HG02763 (cell line): ENCODE data around the gene ROCK2.

Experiments used
- ATAC-seq: cut with Tn5 transposase; IDR thresholded peaks from one replicate; pipeline ENCODE4 v1.9.1; 2021; ENCODE audit warnings: mild to moderate bottlenecking, moderate library complexity; ENCODE audit not compliant: unreplicated experiment

ROCK2 gene

DNA sequence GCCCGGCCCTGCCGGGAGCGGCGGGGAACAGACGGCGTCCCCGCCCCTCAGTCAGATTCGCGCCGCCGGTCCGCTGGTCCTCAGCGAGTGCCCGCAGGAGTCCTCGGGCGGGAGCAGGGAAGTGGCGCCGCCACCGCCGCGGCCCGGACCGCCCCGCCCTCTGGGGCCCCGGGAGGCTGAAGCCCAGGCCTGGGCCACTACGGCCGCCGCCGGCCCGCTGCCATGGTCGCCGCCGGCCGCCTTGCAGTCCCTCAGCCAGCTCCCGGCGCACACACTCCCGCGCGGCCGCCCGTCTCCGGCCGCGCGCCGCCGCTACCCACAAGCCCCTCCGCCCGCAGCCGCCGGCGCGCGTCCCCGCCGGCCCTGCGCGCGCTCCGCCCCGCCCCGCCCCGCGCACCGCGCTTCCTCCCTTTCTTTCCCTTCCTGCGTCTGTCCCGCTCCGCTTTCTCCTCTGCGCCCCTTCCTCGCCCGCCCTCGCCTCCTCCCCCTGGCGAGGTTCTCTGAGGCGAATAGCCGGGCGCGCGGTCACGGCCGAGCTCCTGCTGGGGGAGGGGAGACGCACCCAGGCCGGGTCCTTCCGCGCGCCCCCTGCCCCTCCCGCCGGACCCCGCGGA lies at the start of gene ROCK2:
Gene ROCK2, minus strand, starts transcription at position 295 of the 614 bp plus-strand sequence. CDS start 500 bp downstream, outside the sequence.
- peak; percentile 61 for ATAC-seq

GRCh38 chr2:11393711-11394236 lies 49.3 kb upstream of the ROCK2 start:
- ATAC-seq, result no peak

- ATAC-seq, result no peak
Measured at GRCh38 chr2:11391942-11392266, 47.5 kb upstream of the ROCK2 start.

GRCh38 chr2:11390399-11390658 lies 45.9 kb upstream of the ROCK2 start:
- no peak for ATAC-seq

DNA sequence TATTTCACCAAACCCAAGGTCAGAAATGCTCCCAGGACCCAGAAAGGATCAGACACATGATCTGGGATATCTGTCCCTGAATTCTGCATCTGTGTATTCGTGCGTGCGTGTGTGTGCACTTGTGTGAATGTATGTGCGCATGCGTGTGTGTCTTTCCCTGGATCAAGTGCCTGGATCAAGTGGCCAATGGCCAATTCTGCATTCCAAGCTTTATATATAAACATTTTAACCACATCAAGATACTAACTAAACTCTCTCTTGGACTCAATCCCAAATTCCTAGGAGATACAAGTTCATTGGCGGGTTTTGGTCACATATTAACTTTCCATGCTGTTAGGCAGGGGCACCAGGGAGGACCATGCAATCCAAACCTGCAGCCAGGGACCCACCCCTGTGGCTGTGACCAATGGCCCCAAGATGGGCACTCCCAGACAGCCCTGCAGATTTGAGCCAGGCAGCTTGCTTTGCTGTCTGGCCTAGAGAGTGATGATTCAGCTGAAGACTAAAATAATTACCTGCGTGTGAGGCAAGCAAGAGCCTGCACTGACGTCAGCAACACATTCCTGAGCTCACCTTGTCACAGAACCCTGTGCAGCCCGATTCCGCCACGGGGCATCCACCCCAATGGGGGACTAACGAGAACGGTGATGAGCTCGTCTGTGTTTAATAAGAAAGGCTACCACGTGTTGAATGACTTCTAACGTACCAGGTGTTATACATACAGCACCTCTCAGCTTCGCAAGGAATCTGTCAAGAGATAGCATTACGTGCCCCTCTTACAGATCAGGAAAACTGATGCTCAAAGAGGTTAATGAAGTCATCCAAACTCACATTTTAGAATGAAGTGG lies 45.3 kb upstream of the ROCK2 start:
- ATAC-seq, result no peak

DNA sequence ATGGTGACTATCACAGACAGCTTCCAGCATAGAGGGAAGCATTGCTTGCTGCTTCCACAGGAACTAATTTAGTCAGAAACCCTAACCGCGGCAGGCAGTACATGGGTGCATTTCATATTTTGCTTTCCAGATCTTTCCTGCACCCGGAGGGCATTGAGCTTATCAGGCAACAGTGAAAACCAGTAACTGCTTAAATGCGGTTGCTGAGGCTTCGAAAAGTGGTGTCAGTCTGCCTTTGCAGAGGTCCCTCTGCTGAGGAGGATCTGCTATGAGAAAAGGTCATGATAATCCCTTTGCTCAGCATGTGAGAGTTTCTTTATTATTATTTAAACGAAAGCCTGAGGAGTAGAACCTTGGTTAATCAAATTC lies 44.6 kb upstream of the ROCK2 start:
- no peak for ATAC-seq

DNA sequence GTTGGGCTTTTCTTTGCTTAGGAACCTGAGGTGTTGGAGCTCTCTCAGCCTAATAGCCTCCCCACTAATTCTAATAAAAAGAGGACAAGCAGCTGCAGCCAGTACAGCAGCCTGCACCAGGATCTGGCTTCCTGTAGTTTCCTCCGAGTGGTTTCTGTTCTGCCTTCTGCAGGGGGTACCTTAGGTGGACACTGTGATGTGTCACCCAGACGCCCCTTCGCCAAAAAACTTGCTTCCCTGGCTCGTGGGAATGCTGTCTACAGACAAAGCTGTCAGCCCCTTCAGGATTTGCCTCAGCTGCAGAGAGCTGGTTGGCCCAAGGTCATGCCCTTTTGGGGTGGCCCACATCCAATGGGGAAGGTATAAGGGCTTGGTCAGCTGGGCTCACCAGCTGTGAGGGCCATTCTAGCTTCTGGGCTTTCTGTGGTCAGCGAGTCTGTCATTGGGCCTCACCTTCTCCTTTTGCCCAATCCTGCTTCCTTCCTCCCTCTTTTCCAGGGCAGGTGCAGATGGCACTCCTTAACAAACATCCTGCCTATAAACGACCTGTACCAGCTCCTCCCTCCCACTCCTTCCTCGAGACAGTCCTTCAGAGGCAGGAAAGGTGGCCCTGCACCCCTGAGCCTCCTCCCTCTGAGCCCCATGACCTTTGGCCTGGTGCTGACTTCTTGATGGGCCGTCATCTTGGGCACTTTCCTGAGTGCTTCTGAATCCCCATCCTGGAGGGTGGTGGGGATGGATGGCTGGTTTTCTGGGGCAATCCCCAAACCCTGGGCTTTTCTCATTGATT lies 44.0 kb upstream of the ROCK2 start:
- ATAC-seq, result no peak

GRCh38 chr2:11387843-11388242 lies 43.4 kb upstream of the ROCK2 start:
- ATAC-seq, result no peak

DNA sequence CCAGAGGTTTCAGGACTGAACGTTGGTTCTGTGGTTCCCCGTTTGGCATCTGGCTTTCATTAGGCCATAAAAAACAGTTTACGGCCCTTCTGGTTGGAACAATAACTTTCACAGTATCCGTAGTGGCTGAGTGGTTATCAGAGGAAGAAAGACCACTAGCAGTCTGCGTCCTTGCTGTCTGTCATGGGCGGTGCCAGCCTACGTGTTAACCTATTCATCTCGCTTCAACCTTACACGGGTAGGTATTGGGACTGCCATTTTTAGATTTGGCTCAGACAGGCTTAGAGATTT lies 42.6 kb upstream of the ROCK2 start:
- ATAC-seq, result no peak

- ATAC-seq, result no peak
Measured at GRCh38 chr2:11385847-11386246, 41.4 kb upstream of the ROCK2 start.

GRCh38 chr2:11385216-11385615 lies 40.8 kb upstream of the ROCK2 start:
- ATAC-seq, result no peak

- no peak for ATAC-seq
Measured at GRCh38 chr2:11379558-11379957, 35.1 kb upstream of the ROCK2 start.

- peak; percentile 85 for ATAC-seq
Measured at GRCh38 chr2:11377928-11378545, 33.6 kb upstream of the ROCK2 start.

DNA sequence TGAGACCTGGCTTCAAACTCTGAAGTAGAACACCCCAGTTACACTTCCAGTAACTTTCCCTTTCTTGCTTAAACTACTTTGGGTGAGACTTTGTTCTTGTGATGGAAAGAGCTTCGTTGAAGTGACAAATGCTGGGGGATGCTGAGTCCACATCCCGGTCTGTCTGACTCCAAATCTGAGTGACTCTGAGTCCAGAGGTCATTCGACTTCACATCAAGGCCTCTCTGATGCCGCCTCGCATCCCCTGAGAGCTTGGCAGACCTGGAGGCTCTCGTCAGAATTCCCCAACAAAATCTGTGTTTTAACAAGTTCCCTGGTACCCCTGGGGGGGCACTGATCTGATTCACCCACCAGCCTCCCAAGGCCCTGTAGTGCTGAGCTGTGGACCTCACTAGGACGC lies 31.6 kb upstream of the ROCK2 start:
- ATAC-seq, result no peak

GRCh38 chr2:11375689-11376027 lies 31.2 kb upstream of the ROCK2 start:
- ATAC-seq, result no peak

- ATAC-seq, result no peak
Measured at GRCh38 chr2:11375025-11375688, 30.7 kb upstream of the ROCK2 start.

- no peak for ATAC-seq
Measured at GRCh38 chr2:11373096-11373495, 28.7 kb upstream of the ROCK2 start.

- ATAC-seq, result no peak
Measured at GRCh38 chr2:11371092-11371937, 26.9 kb upstream of the ROCK2 start.

DNA sequence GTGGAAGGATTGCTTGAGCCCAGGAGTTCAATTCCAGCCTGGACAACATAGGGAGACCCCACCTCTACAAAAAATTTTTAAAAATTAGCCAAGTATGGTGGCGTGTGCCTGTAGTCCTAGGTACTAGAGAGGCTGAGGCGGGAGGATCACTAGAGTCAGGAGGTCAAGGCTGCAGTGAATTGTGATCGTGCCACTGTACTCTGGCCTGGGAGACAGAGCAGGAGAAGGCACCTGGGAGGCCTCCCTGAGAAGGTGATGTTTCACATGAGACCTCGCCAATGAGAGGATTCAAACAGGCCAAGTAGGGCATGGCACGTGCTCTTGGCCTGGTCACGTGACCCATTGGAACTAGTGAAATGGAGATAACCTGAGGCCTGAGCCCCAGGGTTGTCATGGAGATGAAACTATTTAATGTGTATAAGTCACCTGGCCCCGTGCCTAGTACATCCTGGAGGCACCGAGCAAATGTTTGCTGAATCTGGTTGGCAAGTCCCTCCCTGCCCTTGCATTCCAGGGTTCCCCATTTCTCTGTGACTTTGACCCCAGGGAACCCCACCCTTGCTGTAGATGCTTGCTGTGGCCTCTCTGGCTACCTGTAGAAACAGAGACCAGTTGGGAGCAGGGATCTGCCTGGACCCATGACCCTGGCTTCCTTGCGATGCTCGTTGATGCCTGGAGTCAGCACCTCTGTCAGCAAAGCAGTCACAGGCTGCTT lies 26.1 kb upstream of the ROCK2 start:
- no peak for ATAC-seq
